SU-DHL-6 (cell line): ENCODE data around the gene RRP1B.

ENCODE experiments used
- H2AFZ ChIP-seq: fragments of 200-600 bp; sonication (generic); 2 replicates; pipeline ENCODE4 v1.6.1; 2014; ENCODE audit warnings: low read depth, mild to moderate bottlenecking, moderate library complexity, mixed read lengths, antibody characterized with exemption, low read length; ENCODE audit not compliant: severe bottlenecking
- H3F3A ChIP-seq: fragments of 200-600 bp; shearing (Covaris generic); 2 replicates; pipeline ENCODE4 v1.6.0; 2016; ENCODE audit warnings: antibody characterized with exemption, mild to moderate bottlenecking; ENCODE audit not compliant: insufficient read depth
- H3K27ac ChIP-seq: fragments of 200-600 bp; sonication (generic); 2 replicates; pipeline ENCODE4 v1.5.1; 2016; ENCODE audit warnings: low read depth, mild to moderate bottlenecking, low read length, moderate library complexity, mixed read lengths
- H3K27me3 ChIP-seq: fragments of 200-600 bp; sonication (generic), shearing (Covaris generic); 2 replicates; pipeline ENCODE4 v1.6.0; 2014; ENCODE audit warnings: mild to moderate bottlenecking, low read length
- H3K36me3 ChIP-seq: fragments of 200-600 bp; sonication (generic); 2 replicates; pipeline ENCODE4 v1.6.1; 2014; ENCODE audit warnings: mild to moderate bottlenecking, low read length, mixed read lengths
- H3K4me2 ChIP-seq: fragments of 300-600, 200-600 bp; shearing (Covaris generic), sonication (generic); 2 replicates; pipeline ENCODE4 v1.6.0; 2014; ENCODE audit warnings: low read length, low read depth, mild to moderate bottlenecking; ENCODE audit not compliant: poor library complexity, severe bottlenecking
- H3K4me3 ChIP-seq: fragments of 200-600 bp; sonication (generic); 2 replicates; pipeline ENCODE4 v1.5.1; 2014; ENCODE audit warnings: antibody characterized with exemption, low read length, mild to moderate bottlenecking, mixed read lengths; ENCODE audit not compliant: insufficient read depth, poor library complexity, severe bottlenecking
- H3K79me2 ChIP-seq: fragments of 200-600 bp; sonication (generic); 2 replicates; pipeline ENCODE4 v1.6.1; 2014; ENCODE audit warnings: mild to moderate bottlenecking, low read length, moderate library complexity; ENCODE audit not compliant: insufficient read depth
- H3K9ac ChIP-seq: fragments of 200-600 bp; sonication (generic); 2 replicates; pipeline ENCODE4 v1.7.0; 2014; ENCODE audit warnings: mild to moderate bottlenecking, low read length
- H3K9me2 ChIP-seq: fragments of 200-600 bp; sonication (generic); replicated peaks from 2 replicates; pipeline ENCODE4 v1.6.1; 2014; ENCODE audit warnings: low read length; ENCODE audit not compliant: insufficient read depth
- H3K9me3 ChIP-seq: fragments of 200-600 bp; sonication (generic); 2 replicates; pipeline ENCODE4 v1.6.1; 2014; ENCODE audit warnings: low read length, mixed read lengths; ENCODE audit not compliant: insufficient read depth
- H4K20me1 ChIP-seq: fragments of 200-600 bp; sonication (generic); 2 replicates; pipeline ENCODE4 v1.6.1; 2014; ENCODE audit warnings: low read depth, mild to moderate bottlenecking, antibody characterized with exemption, low read length, moderate library complexity, mixed read lengths
- EZH2phosphoT487 ChIP-seq: fragments of 200-600 bp; sonication (generic), shearing (Covaris generic); conservative IDR thresholded peaks from 2 replicates; pipeline ENCODE4 v1.6.1; 2018; ENCODE audit warnings: mild to moderate bottlenecking, antibody characterized with exemption, low read length, moderate library complexity, mixed read lengths
- TF ChIP-seq, protein P1 (sequence below): fragments of 200-600 bp; sonication (generic); IDR thresholded peaks from one replicate; pipeline ENCODE4 v1.5.1; 2017; ENCODE audit warnings: antibody characterized with exemption, mild to moderate bottlenecking, low read length, moderate library complexity; ENCODE audit not compliant: insufficient read depth, poor library complexity, severe bottlenecking

Gene RRP1B

DNA sequence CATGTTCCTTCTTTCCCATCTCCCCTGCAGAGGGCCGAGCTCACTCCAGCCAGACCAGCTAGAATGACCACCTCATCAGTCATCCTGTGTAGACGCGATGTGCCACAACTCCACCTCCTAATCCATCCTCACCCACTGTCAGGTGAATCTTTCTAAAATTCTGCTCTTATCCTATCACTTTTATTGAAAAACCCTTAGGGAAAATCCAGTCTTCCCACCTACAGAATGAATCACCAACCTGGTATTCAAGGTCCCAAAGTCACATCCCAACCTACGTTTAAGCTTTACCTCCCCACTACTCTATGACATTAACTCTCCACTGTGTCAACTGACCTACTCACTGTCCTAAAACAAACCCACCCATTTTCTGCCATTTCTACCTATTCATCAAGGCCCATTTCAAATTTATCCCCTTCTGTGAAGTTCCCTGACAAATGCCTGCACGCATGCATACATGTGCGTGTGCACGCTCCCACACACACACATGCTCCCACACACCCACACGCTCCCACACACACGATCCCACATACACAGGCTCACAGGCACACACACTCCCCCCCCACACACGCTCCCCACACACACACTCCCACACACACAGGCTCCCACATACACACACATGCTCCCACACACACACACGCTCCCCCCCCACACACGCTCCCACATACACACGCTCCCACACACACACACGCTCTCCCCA lies 27.8 kb upstream of the RRP1B start:
- Histone ChIP-seq H3K79me2 (no peaks in the 10 kb centered on the region), H4K20me1 (no peaks in the 10 kb centered on the region), H3K36me3 (no peaks in the 10 kb centered on the region), H2AFZ (no peak overlapping the region), H3K27ac (no peak overlapping the region), H3K27me3 (no peaks in the 10 kb centered on the region), H3K9me3 (no peaks in the 10 kb centered on the region), H3K9ac (no peak overlapping the region), H3K9me2 (no peaks in the 10 kb centered on the region), H3F3A (no peaks in the 10 kb centered on the region), H3K4me3 (no peak overlapping the region), H3K4me2 (no peak overlapping the region)
- no peak for TF ChIP-seq EZH2phosphoT487
- TF ChIP-seq, protein P1, sequence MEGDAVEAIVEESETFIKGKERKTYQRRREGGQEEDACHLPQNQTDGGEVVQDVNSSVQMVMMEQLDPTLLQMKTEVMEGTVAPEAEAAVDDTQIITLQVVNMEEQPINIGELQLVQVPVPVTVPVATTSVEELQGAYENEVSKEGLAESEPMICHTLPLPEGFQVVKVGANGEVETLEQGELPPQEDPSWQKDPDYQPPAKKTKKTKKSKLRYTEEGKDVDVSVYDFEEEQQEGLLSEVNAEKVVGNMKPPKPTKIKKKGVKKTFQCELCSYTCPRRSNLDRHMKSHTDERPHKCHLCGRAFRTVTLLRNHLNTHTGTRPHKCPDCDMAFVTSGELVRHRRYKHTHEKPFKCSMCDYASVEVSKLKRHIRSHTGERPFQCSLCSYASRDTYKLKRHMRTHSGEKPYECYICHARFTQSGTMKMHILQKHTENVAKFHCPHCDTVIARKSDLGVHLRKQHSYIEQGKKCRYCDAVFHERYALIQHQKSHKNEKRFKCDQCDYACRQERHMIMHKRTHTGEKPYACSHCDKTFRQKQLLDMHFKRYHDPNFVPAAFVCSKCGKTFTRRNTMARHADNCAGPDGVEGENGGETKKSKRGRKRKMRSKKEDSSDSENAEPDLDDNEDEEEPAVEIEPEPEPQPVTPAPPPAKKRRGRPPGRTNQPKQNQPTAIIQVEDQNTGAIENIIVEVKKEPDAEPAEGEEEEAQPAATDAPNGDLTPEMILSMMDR, result no peak

DNA sequence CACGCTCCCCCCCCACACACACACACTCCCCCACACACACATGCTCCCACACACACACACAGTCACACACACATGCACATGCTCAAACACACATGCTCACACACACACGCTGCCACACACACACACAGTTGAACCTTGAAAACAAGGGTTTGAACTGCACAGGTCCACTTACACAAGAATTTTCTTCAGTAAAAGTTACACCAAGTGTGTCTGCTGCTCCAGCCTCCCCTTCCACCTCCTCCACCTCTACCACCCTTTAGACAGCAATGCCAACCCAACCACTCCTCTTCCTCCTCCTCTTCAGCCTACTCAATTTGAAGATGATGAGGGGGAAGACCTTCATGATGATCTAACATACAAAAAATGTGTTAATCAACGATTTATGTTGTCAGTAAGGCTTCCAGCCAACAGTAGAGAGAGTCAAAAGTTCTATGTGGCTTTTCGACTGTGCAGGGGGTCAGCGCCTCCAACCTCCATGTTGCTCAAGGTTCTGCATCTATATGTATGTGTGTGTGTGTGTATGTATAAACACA lies 26.9 kb upstream of the RRP1B start:
- Histone ChIP-seq H3K36me3 (no peaks in the 10 kb centered on the region), H2AFZ (no peak overlapping the region), H3K27me3 (no peaks in the 10 kb centered on the region), H3K9ac (no peak overlapping the region), H3K9me2 (no peaks in the 10 kb centered on the region), H3K4me3 (no peak overlapping the region), H3K4me2 (no peak overlapping the region), H4K20me1 (no peaks in the 10 kb centered on the region), H3K9me3 (no peaks in the 10 kb centered on the region), H3K79me2 (no peaks in the 10 kb centered on the region), H3K27ac (no peak overlapping the region), H3F3A (no peaks in the 10 kb centered on the region)
- no peak for TF ChIP-seq EZH2phosphoT487
- TF ChIP-seq, protein P1, result no peak

DNA sequence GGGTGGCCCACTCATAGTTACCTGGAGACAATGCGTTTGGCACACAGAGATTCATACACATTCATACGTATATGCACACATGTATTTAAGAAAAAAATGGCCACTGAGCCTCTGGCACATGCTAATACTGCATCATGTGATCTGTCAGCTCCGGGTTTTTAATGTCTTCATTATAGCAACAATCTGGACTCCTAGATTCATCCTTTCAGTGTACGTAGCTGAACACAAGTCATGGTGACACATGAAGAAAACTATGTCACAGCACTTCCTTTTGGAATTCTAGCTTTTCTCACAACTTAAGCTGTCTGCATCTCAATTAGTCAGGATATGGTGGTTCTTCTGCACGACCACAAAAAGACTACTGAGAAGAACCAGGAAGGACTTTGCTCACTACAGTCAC lies 24.7 kb upstream of the RRP1B start:
- Histone ChIP-seq H2AFZ (no peak overlapping the region), H3K4me3 (no peak overlapping the region), H3K79me2 (no peaks in the 10 kb centered on the region), H3F3A (no peaks in the 10 kb centered on the region), H3K9me3 (no peaks in the 10 kb centered on the region), H3K27ac (no peak overlapping the region), H3K4me2 (no peak overlapping the region), H3K9ac (no peak overlapping the region), H3K36me3 (no peaks in the 10 kb centered on the region), H4K20me1 (no peaks in the 10 kb centered on the region), H3K27me3 (no peaks in the 10 kb centered on the region), H3K9me2 (no peaks in the 10 kb centered on the region)
- TF ChIP-seq, protein P1, result no peak
- TF ChIP-seq EZH2phosphoT487, result no peak
